Naive B cell (primary cell): ENCODE measurements around the gene RAB8B. TPM values are rescaled to one million over a fixed set of nuclear protein-coding genes. Genes with fewer than 3 reads are reported as not detected.

Experiments used
- ATAC-seq, 2 donors: fragments of 150-1000 bp; cut with Tn5 transposase; 2 replicates each; pipeline ENCODE4 v1.10.0; 2021; ENCODE audit warnings: low read depth in 2 of 2, mild to moderate bottlenecking in 2 of 2, moderate library complexity in 2 of 2
- DNase-seq: peaks from one replicate; pipeline ENCODE4 v3.0.0; 2022
- H3K27ac Mint-ChIP-seq, 6 donors: one replicate each; pipeline ENCODE4 v1.8.0; 2020 to 2022; ENCODE audit warnings: mild to moderate bottlenecking in 6 of 6, mixed read lengths in 6 of 6, moderate library complexity in 5 of 6, inconsistent platforms in 2 of 6
- H3K27me3 Mint-ChIP-seq, 3 donors: one replicate each; pipeline ENCODE4 v1.8.0; 2021 to 2022; ENCODE audit warnings: mixed read lengths in 3 of 3, mild to moderate bottlenecking in 1 of 3
- H3K36me3 Mint-ChIP-seq, 2 donors: one replicate each; pipeline ENCODE4 v1.8.0; 2020 to 2022; ENCODE audit warnings: mixed read lengths in 2 of 2, inconsistent platforms in 1 of 2, mild to moderate bottlenecking in 1 of 2
- H3K4me1 Mint-ChIP-seq, 3 donors: one replicate each; pipeline ENCODE4 v1.8.0; 2020 to 2022; ENCODE audit warnings: mixed read lengths in 3 of 3, inconsistent platforms in 1 of 3, mild to moderate bottlenecking in 1 of 3, moderate library complexity in 1 of 3
- H3K4me3 Mint-ChIP-seq, 8 donors: one replicate each; pipeline ENCODE4 v1.8.0; 2020 to 2022; ENCODE audit warnings: mild to moderate bottlenecking in 8 of 8, mixed read lengths in 8 of 8, moderate library complexity in 8 of 8, inconsistent platforms in 2 of 8
- H3K9me3 Mint-ChIP-seq, 7 donors: one replicate each; pipeline ENCODE4 v1.8.0; 2020 to 2022; ENCODE audit warnings: mixed read lengths in 7 of 7, mild to moderate bottlenecking in 5 of 7, inconsistent platforms in 2 of 7, moderate library complexity in 1 of 7
- polyA plus RNA-seq, 6 donors: library from polyadenylated mRNA; unstranded; fragments of 300-500 nt; fragmentation: Illumina TruSeq; gene quantifications; one replicate each; pipeline ENCODE4 v1.2.3, GENCODE V29; 2021; ENCODE audit warnings: low read depth in 6 of 6

The RAB8B gene
- polyA plus RNA-seq, 6 donors from 2014 or later = 24.4 to 64.4 (median 58.6) TPM

DNA sequence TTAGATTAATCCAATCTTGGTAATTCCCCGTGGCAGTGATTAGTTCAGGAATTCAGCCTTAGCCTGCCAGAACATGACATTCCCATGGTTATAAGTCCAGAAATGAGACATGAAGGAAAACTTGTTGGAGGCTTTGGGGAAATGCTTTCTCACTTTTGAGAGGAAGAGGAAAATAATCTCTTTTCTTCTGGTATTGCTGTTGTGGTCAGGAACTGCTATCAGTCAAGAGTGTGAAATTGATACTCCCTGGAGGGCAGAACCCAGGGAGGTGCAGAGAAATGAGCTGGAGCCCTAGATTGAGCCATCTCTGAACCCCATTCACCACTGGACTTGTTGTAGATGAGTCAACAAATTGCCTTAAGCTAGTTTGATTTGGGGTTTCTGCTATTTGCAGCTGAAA, 49.4 kb downstream of the RAB8B start:
- Mint-ChIP-seq H3K36me3 (peaks cover 9 to 13% of the 10 kb centered on the region in 2 donors), H3K4me3 (no peak overlapping the region), H3K27me3 (no peaks in the 10 kb centered on the region), H3K9me3 (peaks cover 0 to 8% (median 2%) of the 10 kb centered on the region in 7 donors), H3K4me1 (peaks cover 44 to 69% (median 68%) of the 10 kb centered on the region in 3 donors), H3K27ac (peak overlapping the region in 2 of 6 donors; percentile 44 to 86)
- no peak for DNase-seq
- no peak for ATAC-seq

DNA sequence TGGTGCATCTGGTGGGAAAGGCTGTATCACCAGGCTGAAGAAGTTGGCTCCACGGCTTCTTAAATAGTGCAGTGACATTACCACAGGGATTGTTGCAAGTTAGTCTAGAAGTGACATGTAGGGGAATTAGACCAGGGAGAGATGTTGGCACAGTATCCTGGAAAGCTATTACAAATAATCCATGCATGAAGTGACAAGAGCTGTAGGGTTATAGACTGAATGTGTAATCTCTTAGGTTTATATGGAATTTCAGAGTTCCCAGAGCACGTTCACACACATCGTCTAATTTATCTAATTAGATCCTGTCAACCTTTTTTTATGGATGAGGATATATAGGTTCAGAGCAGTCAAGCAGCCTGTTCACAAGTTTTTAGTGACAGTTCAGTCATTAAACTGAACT, 50.7 kb downstream of the RAB8B start:
- no peaks in the 10 kb centered on the region for H3K27me3 Mint-ChIP-seq
- peak overlapping the region in 3 of 6 donors; percentile 4 to 82 (median 8) for H3K27ac Mint-ChIP-seq
- no peak overlapping the region for H3K4me3 Mint-ChIP-seq
- no peak for ATAC-seq
- DNase-seq = no peak
- H3K36me3 Mint-ChIP-seq = peaks cover 13% of the 10 kb centered on the region in 2 donors
- peaks cover 38 to 66% (median 65%) of the 10 kb centered on the region in 3 donors for H3K4me1 Mint-ChIP-seq
- H3K9me3 Mint-ChIP-seq = peaks cover 0 to 8% (median 3%) of the 10 kb centered on the region in 7 donors

DNA sequence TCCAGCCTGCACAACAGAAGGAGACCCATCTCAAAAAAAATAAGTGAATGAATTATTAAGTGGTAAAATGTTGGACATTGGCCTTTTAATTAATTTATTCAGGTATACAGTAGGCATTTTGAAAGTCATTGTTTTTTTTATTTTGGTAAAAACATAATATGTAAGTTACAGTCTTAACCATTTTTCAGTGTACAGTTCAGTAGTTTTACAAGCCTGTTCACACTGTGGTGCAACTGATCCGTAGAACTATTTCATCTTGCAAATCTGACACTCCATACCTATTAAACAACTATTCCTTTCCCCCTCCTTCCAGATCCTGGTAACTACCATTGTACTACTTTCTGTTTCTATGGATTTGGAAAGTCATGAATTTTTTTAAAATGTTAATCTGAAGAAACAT, 51.9 kb downstream of the RAB8B start:
- H3K27me3 Mint-ChIP-seq = no peaks in the 10 kb centered on the region
- H3K27ac Mint-ChIP-seq = peak overlapping the region in 4 of 6 donors; percentile 35 to 83 (median 69)
- peaks cover 0 to 8% (median 3%) of the 10 kb centered on the region in 7 donors for H3K9me3 Mint-ChIP-seq
- H3K36me3 Mint-ChIP-seq = peaks cover 13 to 14% of the 10 kb centered on the region in 2 donors
- peaks cover 35 to 60% (median 60%) of the 10 kb centered on the region in 3 donors for H3K4me1 Mint-ChIP-seq
- no peak for DNase-seq
- ATAC-seq = no peak
- peak overlapping the region in 1 of 8 donors; percentile 64 for H3K4me3 Mint-ChIP-seq

DNA sequence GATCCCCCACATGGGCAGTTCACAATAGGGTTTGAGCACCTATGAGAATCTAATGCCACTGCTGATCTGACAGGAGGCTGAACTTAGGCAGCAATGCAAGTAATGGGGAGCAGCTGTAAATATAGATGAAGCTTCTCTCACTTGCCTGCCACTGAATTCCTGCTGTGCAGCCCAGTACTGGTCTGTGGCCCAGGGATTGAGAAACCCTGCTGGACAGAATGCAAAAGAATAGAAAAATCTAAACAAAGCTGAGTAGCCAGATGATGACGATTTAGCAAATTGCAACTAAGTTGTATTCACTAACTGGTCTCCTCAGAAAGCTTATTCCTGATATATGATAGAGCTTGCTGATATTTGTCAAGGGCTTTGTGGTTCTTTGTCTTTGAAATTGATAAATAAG, 53.7 kb downstream of the RAB8B start:
- Mint-ChIP-seq H3K27me3 (no peaks in the 10 kb centered on the region), H3K9me3 (peaks cover 0 to 8% (median 3%) of the 10 kb centered on the region in 7 donors), H3K4me3 (peak overlapping the region in 1 of 8 donors; percentile 19), H3K36me3 (peaks cover 19 to 21% of the 10 kb centered on the region in 2 donors), H3K27ac (peak overlapping the region in 2 of 6 donors; percentile 42 to 77), H3K4me1 (peaks cover 22 to 52% (median 49%) of the 10 kb centered on the region in 3 donors)
- ATAC-seq (no peak), DNase-seq (no peak)

DNA sequence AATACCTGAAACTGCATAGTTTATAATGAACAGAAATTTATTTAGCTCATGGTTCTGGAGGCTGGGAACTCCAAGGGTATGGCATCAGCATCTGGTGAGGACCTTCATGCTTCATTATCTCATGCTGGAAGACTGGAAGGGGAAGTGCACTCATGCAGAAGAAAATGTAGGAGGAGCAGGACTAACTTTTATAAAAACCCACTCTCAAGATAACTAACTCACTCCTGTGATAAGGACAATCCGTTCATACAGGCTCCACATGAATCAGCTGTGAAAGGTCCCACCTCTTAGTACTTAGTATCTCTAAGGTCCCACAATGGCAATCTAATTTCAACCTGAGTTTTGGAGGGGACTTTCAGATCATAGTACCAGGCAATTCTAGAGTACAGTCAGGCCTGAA, 54.4 kb downstream of the RAB8B start:
- DNase-seq (no peak), ATAC-seq (peak in 1 of 2 donors; percentile 41)
- Mint-ChIP-seq H3K4me3 (peak overlapping the region in 1 of 8 donors; percentile 4), H3K27ac (peak overlapping the region in 5 of 6 donors; percentile 71 to 89 (median 77)), H3K4me1 (peaks cover 22 to 45% (median 45%) of the 10 kb centered on the region in 3 donors), H3K36me3 (peaks cover 19 to 24% of the 10 kb centered on the region in 2 donors), H3K9me3 (peaks cover 0 to 8% (median 3%) of the 10 kb centered on the region in 7 donors), H3K27me3 (no peaks in the 10 kb centered on the region)

DNA sequence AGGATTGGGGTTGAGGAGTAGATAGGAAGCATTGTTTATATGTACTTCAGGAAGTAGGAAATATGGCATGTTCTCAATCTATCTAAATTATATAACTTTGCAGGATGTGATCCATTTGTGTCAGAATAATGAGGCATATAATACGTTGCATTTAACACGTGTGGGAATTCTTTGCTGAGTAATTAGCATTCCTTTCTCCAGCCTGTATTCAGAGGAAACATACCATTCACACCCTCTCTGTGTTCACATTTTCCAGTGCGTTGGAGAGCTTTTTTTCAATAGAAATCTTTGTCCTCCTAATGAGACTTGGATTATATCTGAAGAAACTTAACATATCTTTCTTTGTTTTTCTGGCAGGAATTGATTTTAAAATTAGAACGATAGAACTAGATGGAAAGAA, 55.0 kb downstream of the RAB8B start:
- Mint-ChIP-seq H3K9me3 (peaks cover 0 to 8% (median 3%) of the 10 kb centered on the region in 7 donors), H3K4me3 (no peak overlapping the region), H3K36me3 (peaks cover 25 to 27% of the 10 kb centered on the region in 2 donors), H3K27me3 (no peaks in the 10 kb centered on the region), H3K4me1 (peaks cover 24 to 43% (median 41%) of the 10 kb centered on the region in 3 donors), H3K27ac (peak overlapping the region in 5 of 6 donors; percentile 18 to 83 (median 76))
- DNase-seq = no peak
- no peak for ATAC-seq

DNA sequence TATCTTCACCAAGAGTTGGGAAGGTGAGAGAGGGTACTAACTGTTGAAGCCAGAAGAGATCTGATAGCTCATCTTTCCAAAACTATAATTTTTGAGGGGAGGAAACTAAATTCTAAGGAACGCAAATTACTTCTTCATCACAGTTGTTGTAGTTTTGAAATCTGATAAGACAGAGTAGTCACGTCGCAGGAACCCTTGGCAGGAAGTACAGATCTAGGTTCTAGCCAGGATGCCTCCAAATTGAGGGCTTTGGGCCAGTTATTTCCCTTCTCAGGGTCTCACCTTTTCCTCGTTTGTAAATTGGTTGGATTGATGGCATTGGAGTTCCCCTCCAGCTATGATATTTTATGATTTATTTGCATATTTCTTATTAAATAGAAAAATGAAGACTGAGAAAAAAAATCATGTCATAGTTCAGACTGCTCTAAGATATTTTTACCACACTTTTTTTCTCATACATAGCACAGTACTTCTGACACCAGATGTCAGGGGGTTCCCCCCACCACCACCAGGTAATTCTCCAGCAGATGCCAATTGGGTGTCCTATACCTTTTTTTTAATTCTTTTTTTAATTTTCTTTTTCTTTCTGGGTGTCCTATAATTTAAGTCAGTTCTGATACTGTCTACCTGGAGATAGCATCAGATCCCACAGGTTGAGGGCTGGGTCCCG, 55.7 kb downstream of the RAB8B start:
- H3K27me3 Mint-ChIP-seq = no peaks in the 10 kb centered on the region
- peak; percentile 40 to 44 for ATAC-seq
- H3K27ac Mint-ChIP-seq = peak overlapping the region; percentile 18 to 83 (median 48)
- H3K9me3 Mint-ChIP-seq = peaks cover 0 to 8% (median 3%) of the 10 kb centered on the region in 7 donors
- peaks cover 27 to 28% of the 10 kb centered on the region in 2 donors for H3K36me3 Mint-ChIP-seq
- H3K4me1 Mint-ChIP-seq = peaks cover 18 to 37% (median 34%) of the 10 kb centered on the region in 3 donors
- peak overlapping the region in 1 of 8 donors; percentile 25 for H3K4me3 Mint-ChIP-seq
- DNase-seq = no peak

DNA sequence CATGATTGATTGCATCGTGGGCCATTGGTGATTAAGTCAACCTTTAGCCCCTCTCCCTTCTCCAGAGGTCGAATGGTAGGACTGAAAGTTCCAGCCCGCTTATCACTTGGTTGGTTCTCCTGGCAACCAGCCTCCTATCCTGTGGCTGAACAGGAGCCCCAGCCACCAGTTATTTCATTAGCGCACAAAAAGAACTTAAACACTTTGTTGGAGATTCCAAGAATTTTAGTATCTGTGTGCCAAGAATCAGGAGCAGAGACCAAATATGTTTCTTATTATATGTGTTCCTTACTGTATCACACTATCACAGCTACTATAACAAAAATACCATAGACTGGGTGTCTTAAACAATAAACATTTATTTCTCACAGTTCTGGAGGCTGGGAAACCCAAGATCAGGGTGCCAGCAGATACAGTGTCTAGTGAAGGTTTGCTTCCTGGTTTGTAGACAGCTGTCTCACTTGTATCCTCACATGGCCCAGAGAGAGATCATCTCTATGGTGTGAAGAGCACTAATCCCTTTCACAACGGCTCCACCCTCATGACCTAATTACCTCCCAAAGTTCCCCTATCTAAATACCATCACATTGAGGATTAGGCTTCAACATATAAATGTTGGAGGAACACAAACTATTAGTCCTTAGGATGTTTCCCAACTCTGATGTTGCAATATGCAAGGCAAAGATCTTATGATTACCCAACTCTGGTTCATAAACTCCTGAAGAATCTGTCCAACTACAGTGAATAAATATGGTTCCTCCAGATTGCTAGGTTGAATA, 57.5 kb downstream of the RAB8B start:
- ATAC-seq (no peak), DNase-seq (no peak)
- H3K27ac Mint-ChIP-seq = peak overlapping the region in 3 of 6 donors; percentile 51 to 59 (median 56)
- peaks cover 23 to 28% of the 10 kb centered on the region in 2 donors for H3K36me3 Mint-ChIP-seq
- peaks cover 0 to 8% (median 3%) of the 10 kb centered on the region in 7 donors for H3K9me3 Mint-ChIP-seq
- no peak overlapping the region for H3K4me3 Mint-ChIP-seq
- H3K4me1 Mint-ChIP-seq = peaks cover 17 to 31% (median 29%) of the 10 kb centered on the region in 3 donors
- H3K27me3 Mint-ChIP-seq = no peaks in the 10 kb centered on the region

DNA sequence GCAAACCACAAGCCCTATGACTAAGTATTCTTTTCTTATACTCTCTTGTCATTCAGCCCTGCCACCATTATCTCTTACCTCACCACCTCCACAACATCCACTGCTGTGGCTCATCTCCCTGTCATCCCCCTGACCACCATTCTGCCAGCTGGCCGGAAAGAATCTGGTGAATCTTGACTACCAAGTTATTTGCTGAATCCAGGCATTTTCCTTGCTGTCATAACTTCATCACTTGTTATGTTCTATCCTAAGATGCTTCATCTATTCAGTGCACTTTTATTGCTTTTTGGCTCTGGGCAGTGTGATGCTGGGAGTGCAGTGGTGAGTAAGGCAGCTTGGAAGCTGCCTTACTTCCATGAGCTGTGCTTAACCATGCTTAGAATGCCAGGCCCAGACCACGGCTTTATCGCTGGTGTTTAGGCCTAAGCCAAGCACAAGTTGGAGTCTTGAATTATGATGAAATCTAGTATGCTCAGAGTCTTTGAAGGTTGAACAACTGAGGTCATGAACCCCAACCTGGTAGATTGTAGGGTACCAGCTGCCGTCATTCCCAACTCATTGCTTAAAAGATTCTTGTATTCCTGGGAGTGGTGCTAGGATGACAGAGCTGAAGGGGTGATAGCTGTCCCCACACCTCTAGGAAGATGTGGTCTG, 61.0 kb downstream of the RAB8B start:
- no peak for DNase-seq
- Mint-ChIP-seq H3K4me1 (peaks cover 4 to 6% (median 5%) of the 10 kb centered on the region in 3 donors), H3K36me3 (peaks cover 15% of the 10 kb centered on the region in 2 donors), H3K9me3 (no peaks in the 10 kb centered on the region), H3K27me3 (no peaks in the 10 kb centered on the region), H3K27ac (peak overlapping the region in 4 of 6 donors; percentile 16 to 70 (median 38)), H3K4me3 (no peak overlapping the region)
- ATAC-seq = no peak

DNA sequence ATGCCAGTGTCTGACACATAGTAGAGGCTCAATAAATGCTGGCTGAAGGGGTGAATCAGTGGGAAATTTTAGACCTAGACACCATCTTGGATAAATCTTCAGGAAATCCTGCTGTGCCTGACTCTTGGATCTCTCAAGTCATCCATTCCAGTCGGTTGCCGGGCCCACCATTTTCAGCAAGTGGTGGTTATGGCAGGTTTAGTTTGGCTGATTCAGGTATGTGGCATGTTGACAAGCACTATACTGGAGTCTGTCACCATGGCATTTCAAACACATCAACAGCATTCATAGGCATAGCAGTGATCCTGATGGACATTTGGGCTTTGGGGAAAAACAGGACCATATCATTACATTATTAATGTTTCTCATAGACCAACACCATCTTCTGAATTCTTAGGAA, 62.3 kb downstream of the RAB8B start:
- peaks cover 2 to 5% (median 3%) of the 10 kb centered on the region in 3 donors for H3K4me1 Mint-ChIP-seq
- ATAC-seq (no peak), DNase-seq (no peak)
- H3K27ac Mint-ChIP-seq = peak overlapping the region in 1 of 6 donors; percentile 48
- no peaks in the 10 kb centered on the region for H3K9me3 Mint-ChIP-seq
- H3K4me3 Mint-ChIP-seq = no peak overlapping the region
- peaks cover 11 to 14% of the 10 kb centered on the region in 2 donors for H3K36me3 Mint-ChIP-seq
- no peaks in the 10 kb centered on the region for H3K27me3 Mint-ChIP-seq

DNA sequence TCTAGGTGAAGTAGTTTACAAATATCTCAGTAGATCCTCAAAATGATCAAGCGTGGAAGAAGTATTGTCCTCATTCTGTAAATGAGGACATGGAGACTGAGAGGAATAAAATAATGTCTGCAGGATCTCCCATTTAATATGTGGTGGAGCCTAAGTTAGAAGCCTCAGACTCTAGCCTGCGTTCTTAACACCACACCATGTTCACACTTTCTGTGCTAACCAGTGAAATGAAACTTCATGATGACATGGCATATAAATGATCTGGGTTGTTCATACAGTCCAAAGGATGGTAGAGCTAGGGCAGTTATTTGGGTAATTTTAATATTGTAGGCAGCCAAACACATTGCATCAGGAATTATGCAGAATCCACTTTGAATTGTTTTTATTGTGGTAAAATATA, 62.9 kb downstream of the RAB8B start:
- Mint-ChIP-seq H3K9me3 (no peaks in the 10 kb centered on the region), H3K27me3 (no peaks in the 10 kb centered on the region), H3K4me1 (peaks cover 0 to 5% (median 0%) of the 10 kb centered on the region in 3 donors), H3K27ac (no peak overlapping the region), H3K36me3 (peaks cover 8 to 10% of the 10 kb centered on the region in 2 donors), H3K4me3 (no peak overlapping the region)
- DNase-seq (no peak), ATAC-seq (no peak)

DNA sequence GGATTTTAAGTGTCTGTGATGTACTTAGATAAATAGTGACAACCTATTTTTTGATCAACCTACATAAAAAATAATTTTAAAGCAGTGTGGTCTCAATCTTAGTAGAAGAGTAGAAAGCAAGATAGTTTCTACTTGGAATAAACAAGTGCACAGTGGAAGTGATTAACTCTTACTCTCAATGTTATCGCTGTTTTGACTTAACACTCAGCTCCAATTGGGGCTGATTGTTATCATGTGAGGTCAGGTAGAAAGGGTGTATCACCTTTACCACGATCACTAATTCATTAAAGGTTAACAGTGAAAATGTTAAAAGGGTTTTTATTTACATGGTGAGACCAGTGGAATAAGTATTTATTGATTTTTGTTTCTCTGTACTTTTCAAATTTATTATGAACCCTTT, 65.6 kb downstream of the RAB8B start:
- H3K36me3 Mint-ChIP-seq = peaks cover 1 to 4% of the 10 kb centered on the region in 2 donors
- no peak for DNase-seq
- no peak overlapping the region for H3K4me3 Mint-ChIP-seq
- no peaks in the 10 kb centered on the region for H3K4me1 Mint-ChIP-seq
- no peaks in the 10 kb centered on the region for H3K9me3 Mint-ChIP-seq
- no peak for ATAC-seq
- no peaks in the 10 kb centered on the region for H3K27me3 Mint-ChIP-seq
- H3K27ac Mint-ChIP-seq = peak overlapping the region in 1 of 6 donors; percentile 97

DNA sequence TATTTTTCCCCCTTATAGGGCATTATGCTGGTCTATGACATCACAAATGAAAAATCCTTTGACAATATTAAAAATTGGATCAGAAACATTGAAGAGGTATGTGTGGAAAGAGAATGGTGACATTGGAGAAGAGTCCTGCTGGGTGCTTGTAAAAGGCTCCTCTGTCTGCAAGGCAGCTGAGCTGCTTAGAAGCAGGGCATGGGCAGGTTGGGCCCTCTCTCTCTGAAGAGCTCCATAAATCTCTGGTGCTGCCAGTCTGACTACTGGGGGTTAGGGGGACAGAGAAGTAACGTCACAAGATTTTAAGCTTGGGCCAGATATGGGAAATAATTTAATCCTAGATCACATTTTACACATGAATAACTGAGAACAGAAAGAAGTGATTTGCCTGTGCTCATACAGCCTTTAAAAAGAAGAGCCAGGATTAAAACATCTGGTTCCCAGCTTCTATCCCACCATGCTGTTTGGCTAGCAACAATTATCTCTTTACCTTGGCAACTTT, 66.1 kb downstream of the RAB8B start:
- Mint-ChIP-seq H3K27ac (peak overlapping the region in 3 of 6 donors; percentile 23 to 47 (median 28)), H3K4me1 (no peaks in the 10 kb centered on the region), H3K4me3 (no peak overlapping the region), H3K9me3 (no peaks in the 10 kb centered on the region), H3K27me3 (no peaks in the 10 kb centered on the region), H3K36me3 (peaks cover 4 to 7% of the 10 kb centered on the region in 2 donors)
- ATAC-seq = no peak
- DNase-seq = no peak
